ENCODE data around the gene NDUFS5.
"Not testable (repeated sequence)": the region's sequence is repeated elsewhere in the genome, so short reads cannot be mapped to it uniquely, and the experiment has no call there.

NDUFS5 gene

DNA sequence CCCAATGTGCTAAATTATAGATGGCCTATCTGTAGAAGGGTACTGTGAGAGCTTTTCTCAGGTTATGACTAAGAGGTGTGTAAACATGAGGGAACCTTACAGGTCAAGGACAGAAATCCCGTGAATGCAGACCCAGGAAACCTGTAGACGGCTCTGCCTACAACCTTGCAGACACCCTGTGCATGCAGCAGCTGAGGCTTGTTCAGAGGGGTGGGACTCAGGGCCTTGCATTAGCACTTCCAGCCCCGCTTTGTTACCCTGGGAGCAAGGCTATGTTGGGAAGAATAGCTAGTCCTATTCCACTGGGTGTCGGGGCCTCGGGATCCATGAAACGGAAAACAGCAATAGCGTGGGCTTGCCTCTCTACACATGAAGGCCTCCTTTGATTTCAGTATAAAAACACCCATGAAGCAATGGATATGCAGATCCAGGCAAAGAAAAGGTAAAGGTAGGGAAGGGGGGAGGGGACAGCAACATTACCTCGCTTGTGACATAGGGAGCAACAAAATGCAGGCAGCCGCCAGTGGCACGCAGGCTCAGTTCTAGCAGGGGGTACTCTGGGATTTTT, 9.5 kb upstream of the NDUFS5 start:
- DNase-seq = no peak

GRCh38 chr1:39017266-39017665, 8.9 kb upstream of the NDUFS5 start:
- DNase-seq = no peak

- DNase-seq = not testable (repeated sequence)
Measured at GRCh38 chr1:39020494-39020893, 5.7 kb upstream of the NDUFS5 start.

DNA sequence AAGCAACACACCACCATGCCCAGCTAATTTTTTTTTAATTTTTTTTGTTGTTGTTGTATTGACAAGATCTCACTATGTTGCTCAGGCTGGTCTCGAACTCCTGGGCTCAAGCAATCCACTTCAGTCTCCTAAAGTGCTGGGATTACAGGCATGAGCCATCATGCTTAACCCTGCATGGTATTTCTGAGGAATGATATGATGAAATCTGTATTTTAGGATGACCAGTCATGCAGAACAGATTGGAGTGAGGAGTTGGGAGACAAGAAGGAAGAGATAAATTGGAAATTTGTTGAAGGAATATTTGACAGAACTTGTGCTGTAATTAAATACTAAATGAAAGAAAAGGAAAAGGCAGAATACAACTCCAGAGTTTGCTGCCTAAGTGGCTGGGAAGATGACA, 4.7 kb upstream of the NDUFS5 start:
- no peak for DNase-seq

GRCh38 chr1:39023140-39023539, 3.0 kb upstream of the NDUFS5 start:
- DNase-seq = no peak

- no peak for DNase-seq
Measured at GRCh38 chr1:39026866-39027507, 837 bp downstream of the NDUFS5 start.

DNA sequence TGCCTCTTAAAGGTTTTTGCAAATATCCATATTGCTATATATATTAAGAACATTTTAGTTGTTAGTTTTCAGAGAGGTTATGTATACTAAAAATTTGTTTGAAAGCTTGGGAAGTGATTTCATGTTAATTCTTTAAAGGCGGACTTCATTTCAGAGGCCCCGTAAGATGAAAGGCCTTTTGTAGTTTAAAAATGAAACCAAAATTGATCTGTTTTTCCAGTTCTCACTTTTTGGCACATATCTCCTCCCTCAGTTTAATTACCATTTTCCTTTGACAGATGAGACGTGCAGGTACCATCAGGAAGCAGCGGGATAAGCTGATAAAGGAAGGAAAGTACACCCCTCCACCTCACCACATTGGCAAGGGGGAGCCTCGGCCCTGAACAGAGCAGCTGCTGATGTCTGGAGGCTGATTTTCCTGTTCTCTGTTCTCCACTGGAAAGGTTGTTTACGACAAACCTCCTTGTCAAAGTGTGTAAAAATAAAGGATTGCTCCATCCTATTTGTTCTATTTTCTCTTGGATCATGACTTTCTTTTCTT, 8.0 kb downstream of the NDUFS5 start:
- DNase-seq = no peak

DNA sequence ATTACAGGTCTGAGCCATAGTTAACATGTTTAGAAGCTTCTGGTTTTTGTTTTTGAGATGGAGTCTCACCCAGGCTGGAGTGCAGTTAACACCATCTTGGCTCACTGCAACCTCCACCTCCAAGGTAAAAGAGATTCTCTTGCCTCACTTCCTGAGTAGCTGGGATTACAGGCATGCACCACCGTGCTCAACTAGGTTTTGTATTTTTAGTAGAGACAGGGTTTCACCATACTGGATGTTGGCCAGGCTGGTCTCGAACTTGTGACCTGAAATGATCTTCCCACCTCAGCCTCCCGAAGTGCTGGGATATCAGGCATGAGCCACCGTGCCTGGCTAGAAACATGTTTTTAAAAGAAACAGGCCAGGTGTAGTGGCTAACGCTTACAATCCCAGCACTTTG, 10.5 kb downstream of the NDUFS5 start:
- no peak for DNase-seq

GRCh38 chr1:39043513-39043912, 17.4 kb downstream of the NDUFS5 start:
- DNase-seq = no peak

DNA sequence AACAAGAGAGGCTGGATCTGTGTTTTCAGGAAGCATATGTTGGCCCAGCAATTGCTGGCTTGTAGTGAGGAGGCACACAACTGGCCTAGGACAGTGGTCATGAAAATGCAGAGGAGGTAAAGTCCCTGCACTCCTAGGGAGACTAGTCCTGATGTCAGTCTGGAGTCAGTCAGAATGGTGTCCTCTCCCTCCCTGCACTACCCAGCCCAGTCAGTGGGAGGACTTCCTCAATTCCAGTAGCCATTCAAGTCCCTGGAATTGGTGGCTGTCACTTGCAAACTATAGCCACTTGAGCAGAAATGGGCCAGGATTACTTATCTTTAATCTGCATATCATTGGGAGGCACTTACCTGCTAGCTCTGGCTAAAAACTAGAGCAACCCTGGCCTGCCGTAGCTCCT, 18.6 kb downstream of the NDUFS5 start:
- DNase-seq = no peak

GRCh38 chr1:39045231-39045630, 19.1 kb downstream of the NDUFS5 start:
- DNase-seq = no peak

DNA sequence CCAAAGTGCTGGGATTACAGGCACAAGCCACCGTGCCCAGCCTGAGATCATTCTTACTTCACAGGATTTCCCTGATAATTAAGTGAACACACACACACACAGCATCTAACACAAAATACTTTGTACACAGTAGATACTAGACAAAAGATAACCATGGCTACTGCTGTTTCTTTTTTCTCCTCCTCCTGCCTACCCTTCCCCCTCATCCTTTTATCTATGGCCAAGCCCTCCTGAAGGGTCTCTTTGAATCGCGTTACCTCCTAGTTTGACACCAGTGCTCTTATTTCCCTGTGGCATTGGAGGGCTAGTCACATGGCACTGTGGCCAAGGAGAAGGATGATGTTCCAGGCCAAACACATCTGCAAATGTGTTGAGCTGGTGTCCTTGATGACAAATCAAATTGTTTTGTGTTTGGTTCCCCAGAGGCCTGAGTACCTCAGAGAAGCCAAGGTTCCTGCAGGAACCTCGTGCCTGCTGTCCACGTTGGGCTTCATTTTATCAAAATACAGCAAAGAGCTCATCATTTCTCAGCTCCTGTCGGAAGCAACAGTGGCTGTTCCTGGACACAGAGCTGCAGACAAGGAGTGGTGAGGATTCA, 20.6 kb downstream of the NDUFS5 start:
- DNase-seq = no peak

GRCh38 chr1:39047374-39048229, 21.5 kb downstream of the NDUFS5 start:
- DNase-seq = no peak

GRCh38 chr1:39048745-39049370, 22.7 kb downstream of the NDUFS5 start:
- DNase-seq = no peak

- DNase-seq = no peak
Measured at GRCh38 chr1:39050001-39050400, 23.9 kb downstream of the NDUFS5 start.

GRCh38 chr1:39051193-39051850, 25.2 kb downstream of the NDUFS5 start:
- not testable (repeated sequence) for DNase-seq

DNA sequence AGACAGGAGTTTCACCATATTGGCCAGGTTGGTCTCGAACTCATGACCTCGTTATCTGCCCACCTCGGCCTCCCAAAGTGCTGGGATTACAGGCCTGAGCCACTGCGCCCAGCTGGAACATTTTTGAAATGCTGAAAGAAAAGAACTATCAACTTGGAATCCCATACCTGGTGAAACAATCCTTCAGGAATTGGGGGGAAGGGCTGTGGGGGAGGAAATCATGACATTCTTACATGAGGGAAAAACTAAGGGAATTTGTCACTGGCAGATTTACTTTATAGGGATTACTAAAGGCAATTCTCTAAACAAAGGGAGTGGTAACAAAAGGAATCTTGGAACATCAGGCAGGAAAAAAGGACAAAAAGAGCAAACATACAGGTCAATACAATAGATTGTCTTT, 25.8 kb downstream of the NDUFS5 start:
- DNase-seq = no peak

DNA sequence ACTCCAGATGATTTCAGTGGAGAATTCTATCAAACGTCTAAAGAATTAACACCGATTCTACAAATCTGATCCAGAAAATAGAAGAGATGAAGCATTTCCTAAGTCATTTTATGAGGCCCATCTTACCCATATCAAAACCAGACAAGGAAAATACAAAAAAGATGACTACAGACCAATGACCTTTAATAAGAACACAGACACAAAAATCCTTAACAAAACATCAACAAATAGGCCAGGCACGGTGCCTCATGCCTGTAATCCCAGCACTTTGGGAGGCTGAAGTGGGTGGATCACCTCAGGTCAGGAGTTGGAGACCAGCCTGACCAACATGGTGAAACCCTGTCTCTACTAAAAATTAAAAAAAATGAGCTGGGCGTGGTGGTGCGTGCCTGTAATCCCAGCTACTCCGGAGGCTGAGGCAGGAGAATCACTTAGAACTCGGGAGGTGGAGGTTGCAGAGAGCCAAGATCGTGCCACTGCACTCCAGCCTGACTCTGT, 29.1 kb downstream of the NDUFS5 start:
- not testable (repeated sequence) for DNase-seq

- DNase-seq = not testable (repeated sequence)
Measured at GRCh38 chr1:39061516-39061915, 35.4 kb downstream of the NDUFS5 start.

DNA sequence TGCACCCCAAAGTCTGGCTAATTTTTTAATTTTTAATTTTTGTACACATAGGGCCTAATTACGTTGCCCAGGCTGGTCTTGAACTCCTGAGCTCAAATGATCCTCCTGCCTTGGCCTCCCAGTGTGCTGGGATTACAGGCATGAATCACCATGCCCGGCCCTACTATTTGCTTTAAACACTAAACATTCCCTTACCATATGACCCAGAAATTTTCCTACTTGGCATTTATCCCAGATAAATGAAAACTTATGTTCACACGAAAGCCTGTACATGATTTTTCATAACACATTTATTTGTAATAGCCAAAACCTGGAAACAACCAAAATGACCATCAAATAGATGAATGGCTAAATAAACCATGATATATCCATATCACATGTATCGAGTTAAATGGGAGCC, 35.8 kb downstream of the NDUFS5 start:
- DNase-seq = no peak

DNA sequence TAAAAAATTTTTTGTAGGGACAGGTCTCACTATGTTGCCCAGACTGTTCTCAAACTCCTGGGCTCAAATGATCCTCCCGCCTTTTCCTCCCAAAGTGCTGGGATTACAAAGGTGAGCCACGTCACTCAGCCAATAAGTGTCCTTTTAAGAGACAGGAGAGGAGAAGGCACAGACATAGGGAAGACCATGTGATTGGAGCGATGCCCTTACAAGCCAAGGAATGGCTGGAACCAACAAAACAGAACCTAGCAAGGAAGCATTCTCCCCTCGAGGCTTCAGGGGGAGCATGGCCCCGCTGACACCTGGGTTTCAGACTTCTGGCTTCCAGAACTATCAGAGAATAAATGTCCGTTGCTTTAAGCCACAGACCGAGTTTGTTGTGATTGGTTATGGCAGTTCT, 37.0 kb downstream of the NDUFS5 start:
- no peak for DNase-seq

DNA sequence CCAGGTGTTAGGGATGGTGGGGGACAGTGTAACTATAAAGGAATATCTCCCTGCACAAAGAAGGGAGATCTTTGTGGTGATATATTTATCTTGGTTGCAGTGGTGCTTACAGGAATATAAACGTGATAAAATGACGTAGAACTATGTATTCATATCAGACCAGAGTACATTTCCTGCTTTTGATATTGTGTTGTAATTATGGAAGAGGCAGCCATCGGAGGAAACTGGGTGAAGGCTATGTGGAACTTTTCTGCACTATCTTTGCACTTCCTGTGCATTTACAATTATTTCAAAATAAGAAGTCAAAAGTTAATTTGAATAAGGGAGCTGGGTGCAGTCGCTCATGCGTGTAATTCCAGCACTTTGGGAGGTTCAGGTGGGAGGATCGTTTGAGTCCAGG, 37.6 kb downstream of the NDUFS5 start:
- no peak for DNase-seq

Measured in NCI-H345 (cell line).